ENCODE measurements around the gene OPA1.

OPA1 gene

GRCh38 chr3:193735850-193736249, 142.8 kb downstream of the OPA1 start:
- DNase-seq (ENCODE audit: low read depth, low spot score) = no peak

GRCh38 chr3:193736616-193737015, 143.6 kb downstream of the OPA1 start:
- no peak for DNase-seq (ENCODE audit: low read depth, low spot score)

DNA sequence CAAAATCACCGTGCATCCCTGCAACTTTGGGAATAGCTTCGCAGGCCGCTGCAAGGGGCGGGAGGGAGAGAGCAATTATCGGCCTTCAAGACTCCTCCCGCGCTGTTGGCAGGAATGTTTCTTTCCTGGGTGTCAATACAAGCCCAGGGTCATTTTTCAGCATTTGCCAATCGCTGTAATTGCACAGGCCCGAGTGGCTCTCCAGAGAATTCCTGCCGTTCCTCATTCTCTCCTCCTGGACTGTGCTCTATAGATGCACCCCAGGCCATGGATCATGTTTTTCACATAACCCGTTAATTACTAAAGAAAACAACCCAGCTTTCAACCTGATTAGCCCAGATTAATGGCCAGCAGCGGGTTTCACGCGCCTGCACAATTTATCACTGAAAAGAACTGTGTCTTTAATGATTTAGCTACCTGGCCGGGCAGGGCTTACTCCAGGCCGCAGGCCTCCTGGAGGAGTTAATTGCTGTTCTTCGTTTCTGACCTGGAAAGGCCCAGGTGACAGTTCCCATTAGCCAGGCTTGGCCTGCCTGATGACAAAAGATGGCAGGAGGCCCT, 144.3 kb downstream of the OPA1 start:
- DNase-seq (ENCODE audit: low read depth, low spot score) = no peak

GRCh38 chr3:193742628-193743027, 149.6 kb downstream of the OPA1 start:
- no peak for DNase-seq (ENCODE audit: low read depth, low spot score)

GRCh38 chr3:193743702-193744047, 150.7 kb downstream of the OPA1 start:
- no peak for DNase-seq (ENCODE audit: low read depth, low spot score)

- no peak for DNase-seq (ENCODE audit: low read depth, low spot score)
Observed at GRCh38 chr3:193744048-193744821, 151.2 kb downstream of the OPA1 start.

GRCh38 chr3:193744822-193745684, 152.0 kb downstream of the OPA1 start:
- DNase-seq (ENCODE audit: low read depth, low spot score) = no peak

- DNase-seq (ENCODE audit: low read depth, low spot score) = no peak
Observed at GRCh38 chr3:193746832-193747231, 153.8 kb downstream of the OPA1 start.
